Activated naive CD4-positive, alpha-beta T cell treated with Interleukin-2 at 50 U/mL for 16 hours (primary cell): ENCODE measurements around the gene TPRN.

Experiments
- DNase-seq: peaks from one replicate; pipeline ENCODE4 v3.0.0-alpha.2; 2020

TPRN gene

GRCh38 chr9:137170486-137171148 is 29.9 kb downstream of the TPRN start:
- DNase-seq, result no peak

GRCh38 chr9:137169896-137170358 is 30.6 kb downstream of the TPRN start, which contains the start of gene LRRC26:
TSS of gene LRRC26 (minus strand) at chr9:137170051. CDS start at chr9:137169943, 108 bp downstream.
- DNase-seq, result no peak

DNA sequence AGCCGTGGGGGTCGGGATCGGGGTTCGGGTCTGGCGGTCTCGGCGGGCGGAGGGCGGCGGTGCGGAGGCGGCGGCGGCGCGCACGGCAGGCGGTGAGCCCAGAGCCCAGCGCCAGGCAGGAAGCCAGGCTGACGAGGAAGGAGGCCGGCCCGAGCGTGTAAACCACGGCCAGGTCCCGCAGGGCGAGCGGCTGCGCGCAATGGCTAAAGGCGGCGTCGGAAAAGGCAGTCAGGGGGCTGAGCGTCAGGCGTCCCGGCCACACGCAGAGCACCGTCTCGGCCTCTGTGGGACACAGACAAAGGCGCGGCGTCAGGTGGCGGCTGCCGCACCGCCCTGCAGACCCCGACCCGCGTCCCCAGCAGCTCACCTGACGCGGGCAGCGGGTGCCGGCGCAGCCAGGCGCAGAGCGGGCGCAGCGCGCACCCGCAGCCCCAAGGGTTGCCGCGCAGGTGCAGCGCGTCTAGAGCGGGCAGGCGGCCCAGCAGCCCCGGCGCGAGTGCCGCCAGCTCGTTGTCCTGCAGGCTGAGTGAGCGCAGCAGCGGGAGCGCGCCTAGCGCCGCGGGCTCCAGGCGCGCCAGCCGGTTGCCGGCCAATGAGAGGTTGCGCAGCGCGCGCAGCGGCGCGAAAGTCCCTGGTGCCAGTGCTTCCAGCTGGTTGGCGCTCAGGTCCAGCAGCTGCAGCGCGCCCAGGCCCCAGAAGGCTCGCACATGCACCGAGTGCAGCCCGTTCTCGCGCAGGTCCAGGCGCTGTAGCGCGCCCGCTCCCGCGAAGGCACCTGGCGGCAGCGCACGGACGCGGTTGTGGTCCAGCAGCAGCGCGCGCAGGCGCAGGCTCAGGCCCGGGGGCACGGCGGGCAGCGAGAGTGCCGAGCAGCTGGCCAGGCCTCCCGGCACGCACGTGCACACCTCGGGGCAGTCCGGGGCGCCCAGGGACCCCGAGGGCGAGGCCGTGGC is 31.4 kb downstream of the TPRN start:
- DNase-seq, result no peak

GRCh38 chr9:137168573-137168903 is 32.0 kb downstream of the TPRN start:
- DNase-seq, result no peak

GRCh38 chr9:137167747-137168572 is 32.6 kb downstream of the TPRN start:
- no peak for DNase-seq

- DNase-seq, result no peak
Observed at GRCh38 chr9:137167277-137167746, 33.2 kb downstream of the TPRN start.

DNA sequence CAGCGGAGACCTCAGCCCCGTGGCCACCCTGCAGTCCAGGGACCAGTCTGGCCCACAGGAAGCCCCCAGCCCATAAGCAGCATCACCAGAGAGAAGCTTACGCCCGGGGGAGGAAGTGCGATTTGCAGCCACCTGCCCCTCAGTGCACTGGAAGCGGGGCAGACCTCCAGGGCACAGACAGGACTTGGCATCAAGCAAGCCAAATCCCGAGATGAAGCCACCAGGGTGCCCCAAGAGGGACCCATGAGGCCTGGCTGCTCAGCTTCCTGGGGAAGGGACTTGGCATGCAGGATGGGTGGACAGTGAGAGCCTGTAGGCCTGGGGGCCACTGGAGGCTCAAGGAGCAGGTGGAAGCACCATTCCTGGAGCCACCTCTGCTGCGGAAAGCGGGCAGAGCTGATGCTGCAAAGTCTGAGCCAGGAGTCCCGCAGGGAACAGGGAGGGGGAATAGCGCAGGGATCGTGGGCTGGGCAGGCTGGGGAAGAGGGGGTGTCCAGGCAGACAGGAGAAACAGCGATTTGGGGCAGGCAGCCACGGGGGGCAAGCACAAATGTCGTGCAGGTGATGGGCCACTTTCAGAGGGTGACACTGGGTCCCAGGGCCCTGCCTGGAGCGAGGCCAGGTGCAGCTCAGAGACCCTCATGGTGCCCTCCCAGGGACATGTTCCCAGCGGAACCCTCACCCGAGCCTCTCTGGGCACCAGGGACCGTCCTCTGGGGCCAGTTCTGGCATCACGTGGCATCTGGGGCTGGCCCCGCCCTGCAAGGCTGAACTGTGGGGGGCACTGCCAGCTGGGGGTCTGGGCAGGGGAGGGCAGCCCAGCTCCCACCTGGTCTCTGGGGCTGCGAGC is 33.9 kb downstream of the TPRN start:
- no peak for DNase-seq

GRCh38 chr9:137165250-137165836 is 35.2 kb downstream of the TPRN start:
- DNase-seq, result no peak

GRCh38 chr9:137164370-137165249 is 35.9 kb downstream of the TPRN start:
- no peak for DNase-seq

GRCh38 chr9:137163805-137164204 is 36.7 kb downstream of the TPRN start:
- DNase-seq, result no peak

GRCh38 chr9:137163365-137163715 is 37.2 kb downstream of the TPRN start:
- DNase-seq, result no peak

- peak; percentile 10 for DNase-seq
Observed at GRCh38 chr9:137162505-137163364, 37.8 kb downstream of the TPRN start.

GRCh38 chr9:137161558-137162486 is 38.7 kb downstream of the TPRN start:
- DNase-seq, result no peak

- no peak for DNase-seq
Observed at GRCh38 chr9:137160716-137161557, 39.6 kb downstream of the TPRN start.

DNA sequence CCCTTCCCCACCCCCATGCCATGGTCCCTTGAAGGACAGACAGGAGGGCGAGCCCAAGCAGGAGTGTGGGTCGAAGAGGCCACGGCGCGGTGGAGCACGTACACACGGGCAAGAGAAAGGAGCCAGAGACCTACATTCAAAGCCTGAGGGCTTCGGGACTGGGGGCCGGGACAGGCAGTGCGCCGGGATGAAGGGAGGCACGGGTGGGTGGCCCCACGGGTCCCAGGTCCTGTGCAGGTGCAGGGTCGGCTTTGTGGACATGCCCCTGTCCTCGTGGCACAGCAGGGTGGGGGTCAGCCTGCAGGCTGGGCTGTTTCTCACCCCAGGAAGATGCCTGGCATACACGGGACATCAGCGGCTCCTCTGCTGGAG is 40.5 kb downstream of the TPRN start:
- no peak for DNase-seq

GRCh38 chr9:137159105-137160053 is 41.2 kb downstream of the TPRN start:
- DNase-seq, result no peak
